ENCODE results near the gene TM9SF1. TPM values are rescaled to one million over a fixed set of nuclear protein-coding genes. Genes with fewer than 3 reads are reported as not detected.

TM9SF1 gene
- total and polyA plus RNA-seq, 2 of the 13 experiments (the other 11 are each of a cell fraction or from before 2014, with no cell fraction given) = 83.2 to 110 TPM

- no peak; the same call in 1 of the 2 replicates for TF ChIP-seq ATF6 (CRISPR knock-in tag; conservative IDR thresholded peaks at IDR 0.05)
- TF ChIP-seq ZNF772 (CRISPR knock-in tag; IDR thresholded peaks at IDR 0.05) = peak; percentile 100
- TF ChIP-seq ATF3 (CRISPR knock-in tag; IDR thresholded peaks at IDR 0.05) = peak; percentile 85
- TF ChIP-seq SRF (IDR thresholded peaks at IDR 0.05; ENCODE audit: low read depth, low read length) = peak; percentile 66; the same call in 1 of the 2 replicates
- TF ChIP-seq ZNF891 (CRISPR knock-in tag; IDR thresholded peaks at IDR 0.05) = peak; percentile 99
- peak; percentile 67 to 99; a peak in 3 of 4 replicates for TF ChIP-seq KLF16 (CRISPR knock-in tag; IDR thresholded peaks at IDR 0.05)
- no peak for TF ChIP-seq ZNF816 (CRISPR knock-in tag; IDR thresholded peaks at IDR 0.05; ENCODE audit: borderline replicate concordance)
- TF ChIP-seq DR1 (CRISPR knock-in tag; IDR thresholded peaks at IDR 0.05) = peak; percentile 90; the same call in 1 of the 2 replicates
- TF ChIP-seq ZNF460 (CRISPR knock-in tag; IDR thresholded peaks at IDR 0.05; ENCODE audit: borderline replicate concordance) = no peak
- TF ChIP-seq TRIM22 (IDR thresholded peaks at IDR 0.05) = no peak
- peak; percentile 99 for TF ChIP-seq SMAD3 (CRISPR knock-in tag; IDR thresholded peaks at IDR 0.05)
- peak; percentile 100 for TF ChIP-seq KMT2B (CRISPR knock-in tag; IDR thresholded peaks at IDR 0.05)
- TF ChIP-seq TBL1XR1 (IDR thresholded peaks at IDR 0.05; ENCODE audit: borderline replicate concordance, low read length, partially characterized antibody) = no peak
- peak; percentile 100 for TF ChIP-seq ZNF784 (CRISPR knock-in tag; IDR thresholded peaks at IDR 0.05; ENCODE audit: borderline replicate concordance)
- TF ChIP-seq HOXA7 (CRISPR knock-in tag; IDR thresholded peaks at IDR 0.05) = no peak
- peak; percentile 85 for TF ChIP-seq RFXANK (CRISPR knock-in tag; IDR thresholded peaks at IDR 0.05)
- TF ChIP-seq ZHX1 (CRISPR knock-in tag; IDR thresholded peaks at IDR 0.05; ENCODE audit: low read depth) = peak; percentile 89
- peak; percentile 94 for TF ChIP-seq HINFP (CRISPR knock-in tag; IDR thresholded peaks at IDR 0.05; ENCODE audit: low read depth)
- peak; percentile 17; the same call in 1 of the 2 replicates for TF ChIP-seq U2AF2 (IDR thresholded peaks at IDR 0.05; ENCODE audit: low read depth, low read length)
These were observed at the start of gene TM9SF1 (continued) for GRCh38 chr14:24195186-24196070.
